ENCODE measurements around the gene EGR4.

EGR4 gene

GRCh38 chr2:73252238-73253027 is 40.9 kb downstream of the EGR4 start:
- no peak for DNase-seq (ENCODE audit: extremely low spot score)
- TF ChIP-seq ZNF384 (IDR thresholded peaks at IDR 0.05) (no peak), ARNT (IDR thresholded peaks at IDR 0.05) (no peak), FOXA1 (IDR thresholded peaks at IDR 0.05) (no peak), HDGF (IDR thresholded peaks at IDR 0.05; ENCODE audit: borderline replicate concordance) (no peak), CTBP1 (IDR thresholded peaks at IDR 0.05; ENCODE audit: borderline replicate concordance) (no peak), SUZ12 (IDR thresholded peaks at IDR 0.05) (no peak), SP1 (IDR thresholded peaks at IDR 0.05) (no peak), L3MBTL2 (conservative IDR thresholded peaks at IDR 0.05) (no peak)
- POLR2A ChIA-PET, result interaction anchor here (5.0 kb wide), 1 partner anchor 18 kb away, joined by 32 read pairs; the partner anchor contains the start of genes CCT7 and PRADC1
- CTCF ChIA-PET, result no interaction called here

GRCh38 chr2:73250872-73251846 is 42.2 kb downstream of the EGR4 start:
- TF ChIP-seq LEF1 (IDR thresholded peaks at IDR 0.05; ENCODE audit: borderline replicate concordance) (no peak), FOXK2 (IDR thresholded peaks at IDR 0.05) (no peak), L3MBTL2 (conservative IDR thresholded peaks at IDR 0.05) (no peak), TARDBP (IDR thresholded peaks at IDR 0.05) (no peak), SP1 (IDR thresholded peaks at IDR 0.05) (no peak), ELF4 (IDR thresholded peaks at IDR 0.05) (no peak), FOXA1 (IDR thresholded peaks at IDR 0.05) (no peak), FOXM1 (IDR thresholded peaks at IDR 0.05; ENCODE audit: borderline replicate concordance) (no peak), PKNOX1 (IDR thresholded peaks at IDR 0.05) (no peak)
- ChIA-PET POLR2A (interaction anchor here (0.5 to 5.0 kb wide), 2 partner anchors 9 to 17 kb away, joined by 3 to 32 read pairs; partner anchors contain the start of genes CCT7 and PRADC1), CTCF (no interaction called here)
- DNase-seq (ENCODE audit: extremely low spot score), result no peak

- POLR2A ChIA-PET, result interaction anchor here (5.0 kb wide), 1 partner anchor 15 kb away, joined by 32 read pairs; the partner anchor contains the start of genes CCT7 and PRADC1
Measured at GRCh38 chr2:73249636-73250035, 43.7 kb downstream of the EGR4 start.

GRCh38 chr2:73246850-73247249 is 46.5 kb downstream of the EGR4 start:
- ChIA-PET CTCF (no interaction called here), POLR2A (interaction anchor here (1.2 to 2.7 kb wide), 2 partner anchors 11 to 13 kb away, joined by 4 to 14 read pairs; partner anchors contain the start of genes CCT7 and PRADC1)
- no peak for TF ChIP-seq PKNOX1 (IDR thresholded peaks at IDR 0.05)
- TF ChIP-seq BHLHE40 (IDR thresholded peaks at IDR 0.05; ENCODE audit: borderline replicate concordance), result no peak
- no peak for TF ChIP-seq FOXM1 (IDR thresholded peaks at IDR 0.05; ENCODE audit: borderline replicate concordance)
- TF ChIP-seq SUZ12 (IDR thresholded peaks at IDR 0.05), result no peak
- no peak for TF ChIP-seq ZNF384 (IDR thresholded peaks at IDR 0.05)
- TF ChIP-seq FOXK2 (IDR thresholded peaks at IDR 0.05), result no peak
- no peak for TF ChIP-seq ELF4 (IDR thresholded peaks at IDR 0.05)
- TF ChIP-seq L3MBTL2 (conservative IDR thresholded peaks at IDR 0.05), result no peak
- TF ChIP-seq LEF1 (IDR thresholded peaks at IDR 0.05; ENCODE audit: borderline replicate concordance), result no peak
- no peak for TF ChIP-seq CTBP1 (IDR thresholded peaks at IDR 0.05; ENCODE audit: borderline replicate concordance)
- no peak for TF ChIP-seq SP1 (IDR thresholded peaks at IDR 0.05)
- TF ChIP-seq NFRKB (IDR thresholded peaks at IDR 0.05), result no peak
- TF ChIP-seq TARDBP (IDR thresholded peaks at IDR 0.05), result no peak
- no peak for TF ChIP-seq HDGF (IDR thresholded peaks at IDR 0.05; ENCODE audit: borderline replicate concordance)
- TF ChIP-seq ARNT (IDR thresholded peaks at IDR 0.05), result no peak
- no peak for TF ChIP-seq FOXA1 (IDR thresholded peaks at IDR 0.05)
- no peak for DNase-seq (ENCODE audit: extremely low spot score)

More at GRCh38 chr2:73249636-73250035, 43.7 kb downstream of the EGR4 start:
- CTCF ChIA-PET, result no interaction called here
- no peak for TF ChIP-seq CTBP1 (IDR thresholded peaks at IDR 0.05; ENCODE audit: borderline replicate concordance)
- no peak for TF ChIP-seq FOXM1 (IDR thresholded peaks at IDR 0.05; ENCODE audit: borderline replicate concordance)
- no peak for TF ChIP-seq ARNT (IDR thresholded peaks at IDR 0.05)
- TF ChIP-seq FOXA1 (IDR thresholded peaks at IDR 0.05), result no peak
- no peak for TF ChIP-seq HDGF (IDR thresholded peaks at IDR 0.05; ENCODE audit: borderline replicate concordance)
- TF ChIP-seq ELF4 (IDR thresholded peaks at IDR 0.05), result no peak
- TF ChIP-seq LEF1 (IDR thresholded peaks at IDR 0.05; ENCODE audit: borderline replicate concordance), result no peak
- TF ChIP-seq L3MBTL2 (conservative IDR thresholded peaks at IDR 0.05), result no peak
- TF ChIP-seq BHLHE40 (IDR thresholded peaks at IDR 0.05; ENCODE audit: borderline replicate concordance), result no peak
- no peak for TF ChIP-seq TARDBP (IDR thresholded peaks at IDR 0.05)
- no peak for TF ChIP-seq NFRKB (IDR thresholded peaks at IDR 0.05)
- no peak for TF ChIP-seq FOXK2 (IDR thresholded peaks at IDR 0.05)
- no peak for TF ChIP-seq SUZ12 (IDR thresholded peaks at IDR 0.05)
- TF ChIP-seq ZNF384 (IDR thresholded peaks at IDR 0.05), result no peak
- no peak for TF ChIP-seq PKNOX1 (IDR thresholded peaks at IDR 0.05)
- no peak for TF ChIP-seq SP1 (IDR thresholded peaks at IDR 0.05)
- DNase-seq (ENCODE audit: extremely low spot score), result no peak

- ChIA-PET POLR2A (interaction anchor here (3.6 kb wide), 1 partner anchor 10 kb away, joined by 31 read pairs; the partner anchor contains the start of genes CCT7 and PRADC1), CTCF (no interaction called here)
- no peak for DNase-seq (ENCODE audit: extremely low spot score)
- TF ChIP-seq SUZ12 (IDR thresholded peaks at IDR 0.05), result no peak
- TF ChIP-seq BHLHE40 (IDR thresholded peaks at IDR 0.05; ENCODE audit: borderline replicate concordance), result no peak
- TF ChIP-seq HDGF (IDR thresholded peaks at IDR 0.05; ENCODE audit: borderline replicate concordance), result no peak
- TF ChIP-seq PKNOX1 (IDR thresholded peaks at IDR 0.05), result no peak
- TF ChIP-seq ARNT (IDR thresholded peaks at IDR 0.05), result no peak
Measured at GRCh38 chr2:73244580-73244979, 48.8 kb downstream of the EGR4 start.
